OCI-LY3 (cell line): ENCODE results near the gene DGKG.

Experiments used
- H2AFZ ChIP-seq: fragments of 200-600, 300-600 bp; shearing (Covaris generic); 2 replicates; pipeline ENCODE4 v1.6.0; 2014; ENCODE audit warnings: antibody characterized with exemption, low read depth, low read length
- H3K27ac ChIP-seq: fragments of 200-600, 300-600 bp; sonication (generic); 2 replicates; pipeline ENCODE4 v1.5.1; 2014; ENCODE audit warnings: mild to moderate bottlenecking, low read length, moderate library complexity, mixed read lengths
- H3K27me3 ChIP-seq: fragments of 200-600, 300-600 bp; sonication (generic); 2 replicates; pipeline ENCODE4 v1.6.1; 2014; ENCODE audit warnings: low read depth, low read length, mixed read lengths
- H3K36me3 ChIP-seq: fragments of 200-600, 300-600 bp; sonication (generic); replicated peaks from 2 replicates; pipeline ENCODE3; 2014; ENCODE audit warnings: low read depth, low read length, mixed read lengths
- H3K4me1 ChIP-seq: fragments of 300-600, 200-600 bp; sonication (generic); 2 replicates; pipeline ENCODE4 v1.6.1; 2014; ENCODE audit warnings: low read length, mixed read lengths
- H3K4me2 ChIP-seq: fragments of 200-600, 300-600 bp; sonication (generic); 2 replicates; pipeline ENCODE4 v1.6.1; 2014; ENCODE audit warnings: low read length, mixed read lengths
- H3K4me3 ChIP-seq: fragments of 300-600, 200-600 bp; sonication (generic); 2 replicates; pipeline ENCODE4 v1.5.1; 2014; ENCODE audit warnings: antibody characterized with exemption, mild to moderate bottlenecking, low read length, moderate library complexity
- H3K79me2 ChIP-seq: fragments of 300-600, 200-600 bp; shearing (Covaris generic); 2 replicates; pipeline ENCODE4 v1.6.1; 2014; ENCODE audit warnings: mild to moderate bottlenecking, low read length, mixed read lengths
- H3K9ac ChIP-seq: fragments of 300-600, 200-600 bp; shearing (Covaris generic); 2 replicates; pipeline ENCODE4 v1.6.0; 2014; ENCODE audit warnings: mild to moderate bottlenecking, low read length, moderate library complexity
- H3K9me3 ChIP-seq: fragments of 200-600, 300-600 bp; shearing (Covaris generic); 2 replicates; pipeline ENCODE4 v1.6.1; 2014; ENCODE audit warnings: low read length, mixed read lengths; ENCODE audit not compliant: insufficient read depth
- H4K20me1 ChIP-seq: fragments of 200-600, 300-600 bp; sonication (generic); 2 replicates; pipeline ENCODE4 v1.6.1; 2016; ENCODE audit warnings: low read length, mixed read lengths; ENCODE audit not compliant: insufficient read depth
- EZH2phosphoT487 ChIP-seq: fragments of 200-600 bp; shearing (Covaris generic); IDR thresholded peaks from 2 replicates; pipeline ENCODE4 v1.6.1; 2018; ENCODE audit warnings: antibody characterized with exemption, mixed run types, low read depth
- TF ChIP-seq, protein P1 (sequence below): fragments of 200-600, 300-600 bp; sonication (generic); IDR thresholded peaks from 2 replicates; pipeline ENCODE4 v1.5.1; 2014; ENCODE audit warnings: antibody characterized with exemption, low read length, low read depth

DGKG gene

DNA sequence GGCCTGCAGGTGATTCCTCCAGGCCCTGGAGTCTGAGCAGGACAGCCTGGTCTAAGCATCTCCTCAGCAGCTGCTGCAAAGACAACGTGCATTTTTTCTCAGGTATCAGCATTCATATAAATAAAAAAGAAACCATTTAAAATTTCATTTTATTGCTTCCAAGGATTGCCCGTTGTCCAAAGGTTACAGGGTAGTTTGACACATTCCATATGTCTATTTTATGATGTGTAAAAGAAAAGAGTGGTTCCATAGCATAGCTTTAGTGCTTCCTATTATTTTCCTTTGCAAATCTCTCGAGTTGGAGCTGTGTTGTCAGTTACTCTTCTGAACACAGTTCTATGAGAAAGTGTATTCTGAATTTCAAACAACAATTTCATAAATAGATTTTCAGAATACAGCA lies 7.2 kb upstream of the DGKG start:
- H3K36me3 ChIP-seq = no peaks in the 10 kb centered on the region
- no peaks in the 10 kb centered on the region for H3K9me3 ChIP-seq
- no peak overlapping the region for H3K4me2 ChIP-seq
- peaks cover 44% of the 10 kb centered on the region for H3K27me3 ChIP-seq
- H3K27ac ChIP-seq = no peak overlapping the region
- no peak for TF ChIP-seq EZH2phosphoT487
- TF ChIP-seq, protein P1, sequence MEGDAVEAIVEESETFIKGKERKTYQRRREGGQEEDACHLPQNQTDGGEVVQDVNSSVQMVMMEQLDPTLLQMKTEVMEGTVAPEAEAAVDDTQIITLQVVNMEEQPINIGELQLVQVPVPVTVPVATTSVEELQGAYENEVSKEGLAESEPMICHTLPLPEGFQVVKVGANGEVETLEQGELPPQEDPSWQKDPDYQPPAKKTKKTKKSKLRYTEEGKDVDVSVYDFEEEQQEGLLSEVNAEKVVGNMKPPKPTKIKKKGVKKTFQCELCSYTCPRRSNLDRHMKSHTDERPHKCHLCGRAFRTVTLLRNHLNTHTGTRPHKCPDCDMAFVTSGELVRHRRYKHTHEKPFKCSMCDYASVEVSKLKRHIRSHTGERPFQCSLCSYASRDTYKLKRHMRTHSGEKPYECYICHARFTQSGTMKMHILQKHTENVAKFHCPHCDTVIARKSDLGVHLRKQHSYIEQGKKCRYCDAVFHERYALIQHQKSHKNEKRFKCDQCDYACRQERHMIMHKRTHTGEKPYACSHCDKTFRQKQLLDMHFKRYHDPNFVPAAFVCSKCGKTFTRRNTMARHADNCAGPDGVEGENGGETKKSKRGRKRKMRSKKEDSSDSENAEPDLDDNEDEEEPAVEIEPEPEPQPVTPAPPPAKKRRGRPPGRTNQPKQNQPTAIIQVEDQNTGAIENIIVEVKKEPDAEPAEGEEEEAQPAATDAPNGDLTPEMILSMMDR = no peak
- H3K4me1 ChIP-seq = no peaks in the 10 kb centered on the region
- H3K9ac ChIP-seq = no peak overlapping the region
- no peak overlapping the region for H2AFZ ChIP-seq
- no peaks in the 10 kb centered on the region for H4K20me1 ChIP-seq
- no peak overlapping the region for H3K4me3 ChIP-seq
- H3K79me2 ChIP-seq = no peaks in the 10 kb centered on the region

- no peak overlapping the region for H3K9ac ChIP-seq
- peaks cover 43% of the 10 kb centered on the region for H3K27me3 ChIP-seq
- H3K4me1 ChIP-seq = peaks cover under 1% of the 10 kb centered on the region
- H3K36me3 ChIP-seq = no peaks in the 10 kb centered on the region
- H3K27ac ChIP-seq = no peak overlapping the region
- no peaks in the 10 kb centered on the region for H3K79me2 ChIP-seq
- TF ChIP-seq, protein P1 = no peak
- TF ChIP-seq EZH2phosphoT487 = no peak
- H3K4me2 ChIP-seq = no peak overlapping the region
- H3K9me3 ChIP-seq = no peaks in the 10 kb centered on the region
- no peaks in the 10 kb centered on the region for H4K20me1 ChIP-seq
- no peak overlapping the region for H3K4me3 ChIP-seq
- no peak overlapping the region for H2AFZ ChIP-seq
Observed at GRCh38 chr3:186368717-186369116, 6.7 kb upstream of the DGKG start.

DNA sequence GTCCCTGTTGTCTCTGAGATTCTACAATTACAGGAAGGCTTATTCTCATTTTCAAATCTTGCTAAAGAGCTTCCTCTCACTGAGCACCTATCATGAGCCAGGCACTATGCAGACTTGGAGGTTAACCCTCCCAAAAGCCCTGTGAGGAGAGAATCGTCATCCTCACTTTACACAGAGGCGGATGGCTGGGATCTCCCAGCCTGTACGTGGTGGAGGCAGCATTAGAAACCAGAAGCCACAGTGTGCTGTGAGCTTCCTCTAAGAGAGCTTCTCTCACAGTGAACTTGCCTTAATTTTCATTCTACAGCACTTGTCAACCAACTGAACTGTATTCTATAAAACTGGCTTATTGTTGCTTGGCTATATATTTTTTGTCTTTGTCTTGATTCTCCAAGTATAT lies 6.1 kb upstream of the DGKG start:
- H3K27ac ChIP-seq = no peak overlapping the region
- no peak overlapping the region for H2AFZ ChIP-seq
- no peak overlapping the region for H3K9ac ChIP-seq
- H3K4me1 ChIP-seq = peaks cover 6% of the 10 kb centered on the region
- H3K4me3 ChIP-seq = no peak overlapping the region
- H3K79me2 ChIP-seq = no peaks in the 10 kb centered on the region
- peaks cover 46% of the 10 kb centered on the region for H3K27me3 ChIP-seq
- TF ChIP-seq, protein P1 = no peak
- no peak for TF ChIP-seq EZH2phosphoT487
- H3K4me2 ChIP-seq = no peak overlapping the region
- H3K36me3 ChIP-seq = no peaks in the 10 kb centered on the region
- H3K9me3 ChIP-seq = no peaks in the 10 kb centered on the region
- no peaks in the 10 kb centered on the region for H4K20me1 ChIP-seq

- Histone ChIP-seq H3K4me3 (no peak overlapping the region), H2AFZ (no peak overlapping the region), H3K27ac (no peak overlapping the region), H4K20me1 (no peaks in the 10 kb centered on the region), H3K9me3 (no peaks in the 10 kb centered on the region), H3K4me2 (no peak overlapping the region), H3K36me3 (no peaks in the 10 kb centered on the region), H3K27me3 (peaks cover 46% of the 10 kb centered on the region), H3K4me1 (peaks cover 11% of the 10 kb centered on the region), H3K79me2 (no peaks in the 10 kb centered on the region), H3K9ac (no peak overlapping the region)
- no peak for TF ChIP-seq EZH2phosphoT487
- TF ChIP-seq, protein P1 = no peak
Observed at GRCh38 chr3:186367631-186368030, 5.6 kb upstream of the DGKG start.
